Measurements from ENCODE around the gene TRPM3.

The TRPM3 gene

GRCh38 chr9:71127301-71127700 is 5.9 kb upstream of the TRPM3 start:
- no peaks in the 10 kb centered on the region for H3K4me1 ChIP-seq (ENCODE audit: low read length)
- H3F3A ChIP-seq (ENCODE audit: insufficient read depth, low read length), result no peaks in the 10 kb centered on the region
- TF ChIP-seq EZH2 (optimal IDR thresholded peaks at IDR 0.05; ENCODE audit: low read depth, low read length) (no peak), EZH2phosphoT487 (IDR thresholded peaks at IDR 0.05; ENCODE audit: low read length) (no peak), CTCF (IDR thresholded peaks at IDR 0.05; ENCODE audit: low read length) (no peak)
- no peaks in the 10 kb centered on the region for H3K9me2 ChIP-seq (replicated peaks; ENCODE audit: insufficient read depth, low read length)
- H3K9ac ChIP-seq (ENCODE audit: low read length), result no peak overlapping the region
- H4K20me1 ChIP-seq (ENCODE audit: insufficient read depth, low read length), result no peaks in the 10 kb centered on the region
- H3K4me3 ChIP-seq (ENCODE audit: low read length), result no peak overlapping the region
- no peak overlapping the region for H3K4me2 ChIP-seq (ENCODE audit: low read depth, low read length)
- no peak for DNase-seq
- no peaks in the 10 kb centered on the region for H3K79me2 ChIP-seq (ENCODE audit: low read length)
- no peaks in the 10 kb centered on the region for H3K9me3 ChIP-seq (replicated peaks; ENCODE audit: insufficient read depth, low read length)
- no peak overlapping the region for H2AFZ ChIP-seq (ENCODE audit: low read length)
- H3K27ac ChIP-seq (ENCODE audit: low read length), result no peak overlapping the region
- no peaks in the 10 kb centered on the region for H3K27me3 ChIP-seq (replicated peaks; ENCODE audit: insufficient read depth, low read length)
- no peaks in the 10 kb centered on the region for H3K36me3 ChIP-seq (replicated peaks; ENCODE audit: insufficient read depth, low read length)

- H3F3A ChIP-seq (ENCODE audit: insufficient read depth, low read length), result no peaks in the 10 kb centered on the region
- no peak for DNase-seq
- no peak overlapping the region for H3K9ac ChIP-seq (ENCODE audit: low read length)
- H3K9me2 ChIP-seq (replicated peaks; ENCODE audit: insufficient read depth, low read length), result no peaks in the 10 kb centered on the region
- no peak overlapping the region for H3K27ac ChIP-seq (ENCODE audit: low read length)
- H3K9me3 ChIP-seq (replicated peaks; ENCODE audit: insufficient read depth, low read length), result no peaks in the 10 kb centered on the region
- H2AFZ ChIP-seq (ENCODE audit: low read length), result no peak overlapping the region
- H4K20me1 ChIP-seq (ENCODE audit: insufficient read depth, low read length), result no peaks in the 10 kb centered on the region
- H3K79me2 ChIP-seq (ENCODE audit: low read length), result no peaks in the 10 kb centered on the region
- TF ChIP-seq EZH2phosphoT487 (IDR thresholded peaks at IDR 0.05; ENCODE audit: low read length) (no peak), EZH2 (optimal IDR thresholded peaks at IDR 0.05; ENCODE audit: low read depth, low read length) (no peak), CTCF (IDR thresholded peaks at IDR 0.05; ENCODE audit: low read length) (no peak)
- H3K27me3 ChIP-seq (replicated peaks; ENCODE audit: insufficient read depth, low read length), result no peaks in the 10 kb centered on the region
- no peak overlapping the region for H3K4me3 ChIP-seq (ENCODE audit: low read length)
- H3K36me3 ChIP-seq (replicated peaks; ENCODE audit: insufficient read depth, low read length), result no peaks in the 10 kb centered on the region
- H3K4me2 ChIP-seq (ENCODE audit: low read depth, low read length), result no peak overlapping the region
- H3K4me1 ChIP-seq (ENCODE audit: low read length), result no peaks in the 10 kb centered on the region
Measured at GRCh38 chr9:71122421-71122820, 1.0 kb upstream of the TRPM3 start.

- no peak for TF ChIP-seq EZH2phosphoT487 (IDR thresholded peaks at IDR 0.05; ENCODE audit: low read length)
- no peak for TF ChIP-seq EZH2 (optimal IDR thresholded peaks at IDR 0.05; ENCODE audit: low read depth, low read length)
- no peak for TF ChIP-seq CTCF (IDR thresholded peaks at IDR 0.05; ENCODE audit: low read length)
- Histone ChIP-seq H3K36me3 (replicated peaks; ENCODE audit: insufficient read depth, low read length) (no peaks in the 10 kb centered on the region), H3K4me1 (ENCODE audit: low read length) (no peaks in the 10 kb centered on the region), H3K9me3 (replicated peaks; ENCODE audit: insufficient read depth, low read length) (no peaks in the 10 kb centered on the region), H3K4me2 (ENCODE audit: low read depth, low read length) (no peak overlapping the region), H3K4me3 (ENCODE audit: low read length) (no peak overlapping the region), H3K27me3 (replicated peaks; ENCODE audit: insufficient read depth, low read length) (no peaks in the 10 kb centered on the region), H4K20me1 (ENCODE audit: insufficient read depth, low read length) (no peaks in the 10 kb centered on the region), H3K27ac (ENCODE audit: low read length) (no peak overlapping the region), H3K9me2 (replicated peaks; ENCODE audit: insufficient read depth, low read length) (no peaks in the 10 kb centered on the region), H3K79me2 (ENCODE audit: low read length) (no peaks in the 10 kb centered on the region), H2AFZ (ENCODE audit: low read length) (no peak overlapping the region), H3K9ac (ENCODE audit: low read length) (no peak overlapping the region), H3F3A (ENCODE audit: insufficient read depth, low read length) (no peaks in the 10 kb centered on the region)
- DNase-seq, result no peak
Measured at GRCh38 chr9:71122022-71122275, 528 bp upstream of the TRPM3 start.
